GM19043 (cell line): ENCODE measurements around the gene SYT11.
A peak's percentile ranks its signal among the peaks of the same experiment; 100 is the strongest.
"Not testable (repeated sequence)": the region's sequence is repeated elsewhere in the genome, so short reads cannot be mapped to it uniquely, and the experiment has no call there.

Experiments used
- ATAC-seq: cut with Tn5 transposase; IDR thresholded peaks from one replicate; pipeline ENCODE4 v1.9.1; 2021; ENCODE audit warnings: low read depth; ENCODE audit not compliant: unreplicated experiment

Gene SYT11

GRCh38 chr1:155895617-155896016 is 36.2 kb downstream of the SYT11 start:
- not testable (repeated sequence) for ATAC-seq

- not testable (repeated sequence) for ATAC-seq
These were observed 37.1 kb downstream of the SYT11 start for GRCh38 chr1:155896476-155896875.

GRCh38 chr1:155897746-155898145 is 38.4 kb downstream of the SYT11 start:
- ATAC-seq, result no peak

- no peak for ATAC-seq
These were observed 39.5 kb downstream of the SYT11 start for GRCh38 chr1:155898888-155899287.

- ATAC-seq, result no peak
These were observed 40.3 kb downstream of the SYT11 start for GRCh38 chr1:155899683-155900082.

GRCh38 chr1:155900161-155900560 is 40.8 kb downstream of the SYT11 start:
- ATAC-seq, result no peak

- no peak for ATAC-seq
These were observed 44.9 kb downstream of the SYT11 start for GRCh38 chr1:155904261-155904660.

GRCh38 chr1:155909894-155910293 is 50.5 kb downstream of the SYT11 start:
- no peak for ATAC-seq

GRCh38 chr1:155910621-155911121 is 51.3 kb downstream of the SYT11 start:
- no peak for ATAC-seq

GRCh38 chr1:155911156-155912055 is 52.0 kb downstream of the SYT11 start, which contains the start of gene RIT1:
TSS of gene RIT1 (minus strand) at chr1:155911349. CDS start at chr1:155910761, 588 bp downstream.
- ATAC-seq, result peak; percentile 74

- no peak for ATAC-seq
These were observed 52.7 kb downstream of the SYT11 start for GRCh38 chr1:155912056-155912536.

- no peak for ATAC-seq
These were observed 54.8 kb downstream of the SYT11 start for GRCh38 chr1:155913969-155914757.

- no peak for ATAC-seq
These were observed 59.3 kb downstream of the SYT11 start for GRCh38 chr1:155918660-155919059.

GRCh38 chr1:155919801-155920200 is 60.4 kb downstream of the SYT11 start:
- ATAC-seq, result no peak

- ATAC-seq, result no peak
These were observed 61.4 kb downstream of the SYT11 start for GRCh38 chr1:155920717-155921116.

GRCh38 chr1:155925506-155925905 is 66.1 kb downstream of the SYT11 start:
- no peak for ATAC-seq

- ATAC-seq, result no peak
These were observed 69.7 kb downstream of the SYT11 start for GRCh38 chr1:155929057-155929456.

- not testable (repeated sequence) for ATAC-seq
These were observed 71.4 kb downstream of the SYT11 start for GRCh38 chr1:155930725-155931124.

GRCh38 chr1:155931332-155932038 is 72.1 kb downstream of the SYT11 start:
- no peak for ATAC-seq

GRCh38 chr1:155932081-155932480 is 72.7 kb downstream of the SYT11 start:
- no peak for ATAC-seq
